Left cardiac atrium (tissue), 4 donors: ENCODE measurements around the gene AEN. TPM values are rescaled to one million over a fixed set of nuclear protein-coding genes. Genes with fewer than 3 reads are reported as not detected.
A peak's percentile ranks its signal among the peaks of the same experiment; 100 is the strongest.

Experiments
- ATAC-seq, 2 donors: fragments of 200-7000 bp; cut with Tn5 transposase; one replicate each; pipeline ENCODE4 v1.9.1; 2020; ENCODE audit warnings: mild to moderate bottlenecking in 2 of 2, moderate library complexity in 2 of 2
- DNase-seq: peaks from one replicate; pipeline ENCODE4 v3.0.0-alpha.2; 2020
- intact Hi-C, 2 donors: fragments of 100-400 bp; cut with DNase I; formaldehyde crosslinking; loops; one replicate each; pipeline versions ENCODE4 v1.14.1 to v1.15.1; 2022 to 2023
- total RNA-seq, 2 donors: library from RNA; stranded (reverse); fragmentation: NEBNext Ultra II Directional; extraction: Animal tissue kit (Norgen Biotek cat#: 25700); gene quantifications; one replicate each; pipeline ENCODE4 v1.2.1, GENCODE V29; 2021
- donor health status: DM: no; HTN: yes; CAD: no.
- donor health status: DM: no; HTN: yes; CAD: no; lungs with severe emphysema.
- donor health status: DM: yes; HTN: yes; CAD: no.
- donor health status: Dilated cardiomyopathy.

Gene AEN
- total RNA-seq, 2 donors from 2014 or later = 9.9 to 15.4 TPM

- intact Hi-C loops = loop anchor here in 1 of 2 donors (5.0 kb wide), 1 partner anchor 133 kb away; no protein-coding TSS in a partner anchor
- ATAC-seq (peak in 1 of 2 donors; percentile 33), DNase-seq (no peak)
Observed at GRCh38 chr15:88610701-88611231, 10.4 kb upstream of the AEN start.

GRCh38 chr15:88612186-88612796 is 8.8 kb upstream of the AEN start:
- DNase-seq (no peak), ATAC-seq (no peak)
- intact Hi-C loops = loop anchor here in 1 of 2 donors (5.0 kb wide), 1 partner anchor 135 kb away; no protein-coding TSS in a partner anchor

- intact Hi-C loops = loop anchor here in 1 of 2 donors (5.0 kb wide), 1 partner anchor 136 kb away; no protein-coding TSS in a partner anchor
- DNase-seq = no peak
- no peak for ATAC-seq
Observed at GRCh38 chr15:88613074-88613944, 7.8 kb upstream of the AEN start.

- ATAC-seq (no peak), DNase-seq (no peak)
- intact Hi-C loops = loop anchor here in 1 of 2 donors (2.0 kb wide), 1 partner anchor 139 kb away; no protein-coding TSS in a partner anchor
Observed at GRCh38 chr15:88615303-88616107, 5.6 kb upstream of the AEN start.

- intact Hi-C loops = no loop called here
- DNase-seq = no peak
- ATAC-seq = no peak
Observed at GRCh38 chr15:88616240-88616639, 4.9 kb upstream of the AEN start.

GRCh38 chr15:88617031-88617722 is 4.0 kb upstream of the AEN start:
- DNase-seq (no peak), ATAC-seq (no peak)
- intact Hi-C loops = no loop called here

GRCh38 chr15:88617790-88618189 is 3.4 kb upstream of the AEN start:
- intact Hi-C loops = no loop called here
- no peak for DNase-seq
- ATAC-seq = no peak

- intact Hi-C loops = no loop called here
- no peak for DNase-seq
- ATAC-seq = no peak
Observed at GRCh38 chr15:88618686-88619085, 2.5 kb upstream of the AEN start.

GRCh38 chr15:88619796-88620195 is 1.3 kb upstream of the AEN start:
- no peak for ATAC-seq
- intact Hi-C loops = loop anchor here in 1 of 2 donors (10.0 kb wide), 1 partner anchor 275 kb away; the partner anchor contains the start of gene HAPLN3

GRCh38 chr15:88621789-88622604 is 857 bp downstream of the AEN start:
- intact Hi-C loops = loop anchor here in 1 of 2 donors (10.0 kb wide), 1 partner anchor 273 kb away; the partner anchor contains the start of gene HAPLN3
- ATAC-seq (peak in 1 of 2 donors; percentile 4), DNase-seq (no peak)

More at GRCh38 chr15:88619796-88620195, 1.3 kb upstream of the AEN start:
- DNase-seq = no peak

- DNase-seq (no peak), ATAC-seq (no peak)
- intact Hi-C loops = loop anchor here in 1 of 2 donors (10.0 kb wide), 1 partner anchor 272 kb away; the partner anchor contains the start of gene HAPLN3
Observed at GRCh38 chr15:88622605-88622975, 1.4 kb downstream of the AEN start.

GRCh38 chr15:88623061-88623460 is 1.9 kb downstream of the AEN start:
- intact Hi-C loops = loop anchor here in 1 of 2 donors (10.0 kb wide), 1 partner anchor 272 kb away; the partner anchor contains the start of gene HAPLN3
- DNase-seq (no peak), ATAC-seq (peak in 1 of 2 donors; percentile 71)

GRCh38 chr15:88623632-88624031 is 2.5 kb downstream of the AEN start:
- intact Hi-C loops = loop anchor here in 1 of 2 donors (10.0 kb wide), 1 partner anchor 271 kb away; the partner anchor contains the start of gene HAPLN3
- ATAC-seq = no peak
- no peak for DNase-seq

GRCh38 chr15:88624156-88624970 is 3.2 kb downstream of the AEN start:
- no peak for DNase-seq
- ATAC-seq = peak; percentile 11 to 25
- intact Hi-C loops = loop anchor here in 1 of 2 donors (10.0 kb wide), 1 partner anchor 270 kb away; the partner anchor contains the start of gene HAPLN3

- intact Hi-C loops = loop anchor here in 1 of 2 donors (10.0 kb wide), 1 partner anchor 270 kb away; the partner anchor contains the start of gene HAPLN3
- no peak for DNase-seq
- ATAC-seq = no peak
Observed at GRCh38 chr15:88624971-88625490, 3.9 kb downstream of the AEN start.
